Measurements from ENCODE around the gene HMGCS2. TPM values are rescaled to one million over a fixed set of nuclear protein-coding genes. Genes with fewer than 3 reads are reported as not detected.
A peak's percentile ranks its signal among the peaks of the same experiment; 100 is the strongest.
"Not testable (repeated sequence)": the region's sequence is repeated elsewhere in the genome, so short reads cannot be mapped to it uniquely, and the experiment has no call there.

The HMGCS2 gene
- total RNA-seq, 4 donors from 2014 or later = 0.83 to 1.1 TPM; not detected in 2

DNA sequence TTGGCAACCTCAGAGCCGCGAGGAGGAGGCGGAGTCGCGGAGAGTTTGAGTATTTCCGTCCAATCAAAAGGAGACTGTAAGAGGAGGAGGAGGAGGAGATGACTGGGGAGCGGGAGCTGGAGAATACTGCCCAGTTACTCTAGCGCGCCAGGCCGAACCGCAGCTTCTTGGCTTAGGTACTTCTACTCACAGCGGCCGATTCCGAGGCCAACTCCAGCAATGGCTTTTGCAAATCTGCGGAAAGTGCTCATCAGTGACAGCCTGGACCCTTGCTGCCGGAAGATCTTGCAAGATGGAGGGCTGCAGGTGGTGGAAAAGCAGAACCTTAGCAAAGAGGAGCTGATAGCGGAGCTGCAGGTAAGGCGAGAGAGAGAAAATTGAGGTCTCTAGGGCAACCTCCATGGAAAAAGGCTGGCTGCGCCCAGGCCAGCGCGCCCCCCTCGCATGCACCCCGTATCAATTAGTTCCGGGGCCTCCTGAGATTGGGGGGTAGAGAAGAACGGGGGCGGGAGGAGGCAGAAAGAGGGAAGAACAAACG lies 56.8 kb downstream of the HMGCS2 start, which contains the start of gene PHGDH:
PHGDH (plus strand) TSS at position 131 of the 538 bp plus-strand sequence; CDS start at position 220, 89 bp downstream.
- intact Hi-C loops (cut with DNase I) = no loop called here
- no peaks in the 10 kb centered on the region for H3K27me3 ChIP-seq
- TF ChIP-seq POLR2A (IDR thresholded peaks at IDR 0.05; ENCODE audit: low read depth) (no peak), POLR2AphosphoS5 (IDR thresholded peaks at IDR 0.05) (peak; percentile 60 to 82)
- peaks cover 14 to 40% (median 32%) of the 10 kb centered on the region in 4 donors for H3K4me1 ChIP-seq
- H3K9me3 ChIP-seq = no peaks in the 10 kb centered on the region
- WGBS = 1% methylated on average over 23 of the region's 27 CpGs
- H3K27ac ChIP-seq (replicated peaks in 1 of 4) = peak within 1 kb of the TSS; percentile 80 to 88 (median 86)
- H3K4me3 ChIP-seq = peak within 1 kb of the TSS; percentile 63 to 79 (median 66)
- H3K36me3 ChIP-seq = no peaks in the 10 kb centered on the region
- DNase-seq (ENCODE audit: extremely low spot score) = no peak

DNA sequence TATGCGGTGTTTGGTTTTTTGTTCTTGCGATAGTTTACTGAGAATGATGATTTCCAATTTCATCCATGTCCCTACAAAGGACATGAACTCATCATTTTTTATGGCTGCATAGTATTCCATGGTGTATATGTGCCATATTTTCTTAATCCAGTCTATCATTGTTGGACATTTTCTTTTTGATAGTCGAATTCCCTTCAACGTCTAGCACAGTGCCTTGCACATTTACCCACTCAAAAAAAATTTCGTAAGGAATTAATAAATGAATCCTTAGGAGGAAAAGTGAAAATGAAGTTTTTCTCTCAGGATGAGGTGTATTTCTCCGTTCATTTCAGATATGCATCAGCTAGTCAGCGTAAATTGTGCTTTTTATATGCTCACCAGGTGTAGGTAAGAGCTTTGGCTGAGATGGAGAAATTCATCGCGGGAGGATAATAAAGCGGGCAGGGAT lies 57.3 kb downstream of the HMGCS2 start:
- 10% methylated on average over 8 of the region's 10 CpGs for WGBS
- H3K4me1 ChIP-seq = peaks cover 14 to 40% (median 32%) of the 10 kb centered on the region in 4 donors
- intact Hi-C loops (cut with DNase I); H3K36me3 ChIP-seq; H3K27me3 ChIP-seq; DNase-seq (ENCODE audit: extremely low spot score); H3K9me3 ChIP-seq: not testable (repeated sequence)
- H3K4me3 ChIP-seq = peak overlapping the region; percentile 63 to 79 (median 66)
- H3K27ac ChIP-seq (replicated peaks in 1 of 4) = peak overlapping the region in 3 of 4 donors; percentile 84 to 88 (median 88)

DNA sequence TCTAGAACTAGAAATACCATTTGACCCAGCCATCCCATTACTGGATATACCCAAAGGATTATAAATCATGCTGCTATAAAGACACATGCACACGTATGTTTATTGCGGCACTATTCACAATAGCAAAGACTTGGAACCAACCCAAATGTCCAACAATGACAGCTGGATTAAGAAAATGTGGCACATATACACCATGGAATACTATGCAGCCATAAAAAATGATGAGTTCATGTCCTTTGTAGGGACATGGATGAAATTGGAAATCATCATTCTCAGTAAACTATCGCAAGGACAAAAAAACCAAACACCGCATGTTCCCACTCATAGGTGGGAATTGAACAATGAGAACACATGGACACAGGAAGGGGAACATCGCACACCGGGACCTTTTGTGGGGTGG lies 62.1 kb downstream of the HMGCS2 start:
- intact Hi-C loops (cut with DNase I) = not testable (repeated sequence)

DNA sequence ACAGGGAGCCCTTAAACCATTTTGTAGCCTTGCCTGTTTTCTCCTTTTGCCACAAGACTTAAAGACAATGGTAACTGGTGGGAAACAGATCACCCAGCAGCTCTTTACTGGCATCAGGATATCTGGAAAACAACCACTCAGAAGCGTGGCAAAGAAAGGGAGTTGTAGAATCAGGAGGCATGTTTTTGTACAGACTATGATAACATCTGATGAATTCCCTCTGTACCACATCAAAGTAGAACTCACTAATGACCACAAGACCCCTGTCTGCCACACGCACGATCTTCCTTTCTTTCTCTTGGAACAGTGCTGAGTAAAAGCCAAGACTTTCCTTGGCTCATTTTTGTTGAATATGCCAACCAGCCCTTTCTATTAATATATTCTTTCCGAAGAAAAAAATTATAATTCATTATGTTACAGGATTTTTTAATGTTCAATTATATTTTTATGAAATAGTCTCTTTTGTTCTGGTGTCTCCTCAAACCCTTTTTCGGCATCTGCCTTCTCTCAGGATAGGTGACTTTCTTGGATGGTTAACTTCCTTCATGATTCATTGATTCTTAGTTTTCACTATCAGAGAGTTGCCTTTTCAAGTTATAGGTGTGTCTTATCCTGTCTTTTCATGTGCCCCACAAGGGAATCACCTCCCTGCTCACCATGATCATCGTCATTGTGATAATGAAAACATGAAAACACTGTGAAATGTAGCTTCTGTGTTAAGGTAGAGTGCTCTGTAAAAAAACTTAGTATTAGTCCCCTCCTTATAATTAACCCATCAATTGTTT lies 64.8 kb downstream of the HMGCS2 start:
- no peaks in the 10 kb centered on the region for H3K4me1 ChIP-seq
- TF ChIP-seq EP300 (IDR thresholded peaks at IDR 0.05) (no peak), POLR2AphosphoS5 (IDR thresholded peaks at IDR 0.05) (no peak), POLR2A (IDR thresholded peaks at IDR 0.05; ENCODE audit: low read depth) (no peak)
- TF ChIP-seq, protein P1, sequence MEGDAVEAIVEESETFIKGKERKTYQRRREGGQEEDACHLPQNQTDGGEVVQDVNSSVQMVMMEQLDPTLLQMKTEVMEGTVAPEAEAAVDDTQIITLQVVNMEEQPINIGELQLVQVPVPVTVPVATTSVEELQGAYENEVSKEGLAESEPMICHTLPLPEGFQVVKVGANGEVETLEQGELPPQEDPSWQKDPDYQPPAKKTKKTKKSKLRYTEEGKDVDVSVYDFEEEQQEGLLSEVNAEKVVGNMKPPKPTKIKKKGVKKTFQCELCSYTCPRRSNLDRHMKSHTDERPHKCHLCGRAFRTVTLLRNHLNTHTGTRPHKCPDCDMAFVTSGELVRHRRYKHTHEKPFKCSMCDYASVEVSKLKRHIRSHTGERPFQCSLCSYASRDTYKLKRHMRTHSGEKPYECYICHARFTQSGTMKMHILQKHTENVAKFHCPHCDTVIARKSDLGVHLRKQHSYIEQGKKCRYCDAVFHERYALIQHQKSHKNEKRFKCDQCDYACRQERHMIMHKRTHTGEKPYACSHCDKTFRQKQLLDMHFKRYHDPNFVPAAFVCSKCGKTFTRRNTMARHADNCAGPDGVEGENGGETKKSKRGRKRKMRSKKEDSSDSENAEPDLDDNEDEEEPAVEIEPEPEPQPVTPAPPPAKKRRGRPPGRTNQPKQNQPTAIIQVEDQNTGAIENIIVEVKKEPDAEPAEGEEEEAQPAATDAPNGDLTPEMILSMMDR (IDR thresholded peaks at IDR 0.05) = no peak
- H3K4me3 ChIP-seq = no peak overlapping the region
- no peak overlapping the region for H3K27ac ChIP-seq (replicated peaks in 1 of 4)
- H3K36me3 ChIP-seq = no peaks in the 10 kb centered on the region
- no peak for DNase-seq (ENCODE audit: extremely low spot score)
- intact Hi-C loops (cut with DNase I) = no loop called here
- WGBS = 85% methylated on average over 6 of the region's 6 CpGs
- peaks cover 0 to 3% (median 0%) of the 10 kb centered on the region in 4 donors for H3K27me3 ChIP-seq
- peaks cover 0 to 11% (median 3%) of the 10 kb centered on the region in 4 donors for H3K9me3 ChIP-seq

More for the DNA sequence above, 62.1 kb downstream of the HMGCS2 start:
- H3K36me3 ChIP-seq; H3K4me3 ChIP-seq; DNase-seq (ENCODE audit: extremely low spot score); H3K4me1 ChIP-seq; H3K27ac ChIP-seq (replicated peaks in 1 of 4); H3K9me3 ChIP-seq; H3K27me3 ChIP-seq: not testable (repeated sequence)
- 90% methylated on average over 6 of the region's 6 CpGs for WGBS

DNA sequence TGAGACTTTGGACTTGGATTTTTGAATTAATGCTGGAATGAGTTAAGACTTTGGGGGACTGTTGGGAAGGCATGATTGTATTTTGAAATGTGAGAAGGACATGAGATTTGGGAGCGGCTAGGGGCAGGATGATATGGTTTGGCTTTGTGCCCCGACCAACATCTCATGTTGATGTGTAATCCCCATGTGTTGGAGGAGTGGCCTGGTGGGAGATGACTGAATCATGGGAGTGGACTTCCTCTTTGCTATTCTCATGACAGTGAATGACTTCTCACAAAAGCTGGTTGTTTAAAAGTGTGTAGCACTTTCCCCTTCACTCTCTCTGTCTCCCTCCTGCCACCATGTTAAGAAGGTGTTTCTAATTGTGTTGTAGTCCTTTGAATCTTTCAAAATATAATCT lies 66.3 kb downstream of the HMGCS2 start:
- TF ChIP-seq, protein P1 (IDR thresholded peaks at IDR 0.05) = no peak
- TF ChIP-seq POLR2AphosphoS5 (IDR thresholded peaks at IDR 0.05) (no peak), EP300 (IDR thresholded peaks at IDR 0.05) (no peak), POLR2A (IDR thresholded peaks at IDR 0.05; ENCODE audit: low read depth) (no peak)
- WGBS = 65% methylated on average over 2 of the region's 2 CpGs
- DNase-seq (ENCODE audit: extremely low spot score) = no peak
- Histone ChIP-seq H3K4me1 (no peaks in the 10 kb centered on the region), H3K36me3 (no peaks in the 10 kb centered on the region), H3K9me3 (peaks cover 0 to 11% (median 3%) of the 10 kb centered on the region in 4 donors), H3K27me3 (peaks cover 0 to 3% (median 0%) of the 10 kb centered on the region in 4 donors), H3K27ac (replicated peaks in 1 of 4) (no peak overlapping the region), H3K4me3 (no peak overlapping the region)
- intact Hi-C loops (cut with DNase I) = no loop called here

DNA sequence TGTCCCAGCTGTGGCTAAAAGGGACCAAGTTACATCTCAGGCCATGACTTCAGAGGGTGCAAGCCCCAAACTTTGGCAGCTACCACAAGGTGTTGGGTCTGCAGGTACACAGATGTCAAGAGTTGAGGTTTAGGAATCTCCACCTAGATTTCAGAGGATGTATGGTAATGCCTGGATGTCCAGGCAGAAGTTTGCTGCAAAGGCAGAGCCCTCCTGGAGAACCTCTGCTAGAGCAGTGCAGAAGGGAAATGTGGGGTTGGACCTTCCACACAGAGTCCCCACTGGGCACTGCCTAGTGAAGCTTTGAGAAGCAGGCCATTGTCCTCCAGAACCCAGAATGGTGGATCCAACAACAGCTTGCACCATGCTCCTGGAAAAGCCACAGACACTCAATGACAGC lies 67.0 kb downstream of the HMGCS2 start:
- no peak overlapping the region for H3K27ac ChIP-seq (replicated peaks in 1 of 4)
- peaks cover 0 to 11% (median 3%) of the 10 kb centered on the region in 4 donors for H3K9me3 ChIP-seq
- TF ChIP-seq POLR2A (IDR thresholded peaks at IDR 0.05; ENCODE audit: low read depth) (no peak), POLR2AphosphoS5 (IDR thresholded peaks at IDR 0.05) (no peak), EP300 (IDR thresholded peaks at IDR 0.05) (no peak)
- TF ChIP-seq, protein P1 (IDR thresholded peaks at IDR 0.05) = no peak
- no peak for DNase-seq (ENCODE audit: extremely low spot score)
- intact Hi-C loops (cut with DNase I) = no loop called here
- peaks cover 0 to 3% (median 0%) of the 10 kb centered on the region in 4 donors for H3K27me3 ChIP-seq
- H3K4me1 ChIP-seq = no peaks in the 10 kb centered on the region
- no peaks in the 10 kb centered on the region for H3K36me3 ChIP-seq
- no peak overlapping the region for H3K4me3 ChIP-seq
